GM23338 (cell line): ENCODE measurements around the gene POLR2L. TPM values are rescaled to one million over a fixed set of nuclear protein-coding genes. Genes with fewer than 3 reads are reported as not detected.

Experiments used
- ATAC-seq: fragments of 200-7000 bp; cut with Tn5 transposase; 3 replicates; pipeline ENCODE4 v1.9.1; 2020
- DNase-seq: peaks from one replicate; pipeline ENCODE4 v3.0.0-alpha.2; 2015; ENCODE audit warnings: low spot score
- H2AFZ ChIP-seq: fragments of 200-600 bp; sonication (generic); 2 replicates; pipeline ENCODE4 v1.8.0; 2016; ENCODE audit warnings: antibody characterized with exemption, mild to moderate bottlenecking, moderate library complexity
- H3F3A ChIP-seq: fragments of 200-600 bp; sonication (generic); replicated peaks from 2 replicates; pipeline ENCODE4 v1.8.0; 2017; ENCODE audit warnings: antibody characterized with exemption, mixed run types, low read depth
- H3K27ac ChIP-seq: fragments of 200-600 bp; sonication (generic); 2 replicates; pipeline ENCODE4 v1.6.1; 2016; ENCODE audit warnings: low read depth
- H3K27me3 ChIP-seq: fragments of 200-600 bp; sonication (generic); 2 replicates; pipeline ENCODE4 v1.8.0; 2016; ENCODE audit warnings: mild to moderate bottlenecking, mixed run types, moderate library complexity; ENCODE audit not compliant: insufficient read depth
- H3K36me3 ChIP-seq: fragments of 200-600 bp; sonication (generic); 2 replicates; pipeline ENCODE4 v1.8.0; 2016; ENCODE audit warnings: mild to moderate bottlenecking; ENCODE audit not compliant: insufficient read depth
- H3K4me1 ChIP-seq: fragments of 200-600 bp; sonication (generic); 2 replicates; pipeline ENCODE4 v1.8.0; 2016; ENCODE audit warnings: mild to moderate bottlenecking, moderate library complexity; ENCODE audit not compliant: insufficient read depth
- H3K4me2 ChIP-seq: fragments of 200-600 bp; sonication (generic); 2 replicates; pipeline ENCODE4 v1.7.1; 2017; ENCODE audit warnings: mixed run types
- H3K4me3 ChIP-seq: fragments of 200-600 bp; sonication (generic); 2 replicates; pipeline ENCODE4 v1.6.1; 2016; ENCODE audit warnings: mixed run types
- H3K79me2 ChIP-seq: fragments of 200-600 bp; sonication (generic); replicated peaks from 2 replicates; pipeline ENCODE4 v1.8.0; 2017; ENCODE audit warnings: mild to moderate bottlenecking; ENCODE audit not compliant: insufficient read depth
- H3K9me2 ChIP-seq: fragments of 200-600 bp; sonication (generic); 2 replicates; pipeline ENCODE4 v1.8.0; 2017; ENCODE audit not compliant: insufficient read depth
- H4K20me1 ChIP-seq: fragments of 200-600 bp; sonication (generic); replicated peaks from 2 replicates; pipeline ENCODE4 v1.8.0; 2017; ENCODE audit warnings: mild to moderate bottlenecking; ENCODE audit not compliant: insufficient read depth
- H3K27ac Mint-ChIP-seq: 2 replicates; pipeline ENCODE4 v1.8.0; 2020; ENCODE audit warnings: inconsistent platforms, mild to moderate bottlenecking, moderate library complexity, mixed read lengths
- H3K27me3 Mint-ChIP-seq: 3 replicates; pipeline ENCODE4 v1.8.0; 2022; ENCODE audit warnings: low read depth, mild to moderate bottlenecking, moderate library complexity, mixed read lengths, inconsistent platforms; ENCODE audit not compliant: insufficient read depth, poor library complexity
- H3K36me3 Mint-ChIP-seq: 3 replicates; pipeline ENCODE4 v1.8.0; 2021; ENCODE audit warnings: low read depth, mild to moderate bottlenecking, inconsistent platforms, moderate library complexity, mixed read lengths
- H3K4me1 Mint-ChIP-seq: 3 replicates; pipeline ENCODE4 v1.8.0; 2020; ENCODE audit warnings: mild to moderate bottlenecking, inconsistent platforms, mixed read lengths
- H3K4me3 Mint-ChIP-seq: 3 replicates; pipeline ENCODE4 v1.8.0; 2021; ENCODE audit warnings: moderate library complexity, mild to moderate bottlenecking, inconsistent platforms, mixed read lengths
- H3K9me3 Mint-ChIP-seq: 3 replicates; pipeline ENCODE4 v1.8.0; 2020; ENCODE audit warnings: moderate library complexity, mild to moderate bottlenecking, inconsistent platforms, mixed read lengths
- EZH2 ChIP-seq: fragments of 200-600 bp; sonication (generic); IDR thresholded peaks from one replicate; pipeline ENCODE4 v1.8.0; 2017; ENCODE audit warnings: antibody characterized with exemption, mild to moderate bottlenecking, low read depth; ENCODE audit not compliant: unreplicated experiment
- POLR2AphosphoS5 ChIP-seq: IDR thresholded peaks from 2 replicates; pipeline ENCODE4 v1.6.1; 2016; ENCODE audit warnings: antibody characterized with exemption, low read depth
- polyA plus RNA-seq: library from polyadenylated mRNA; unstranded; fragments of >200 nt; fragmentation: Nextera tagmentation; extraction: Ambion mirVana; gene quantifications from 2 replicates; pipeline ENCODE4 v1.2.1, GENCODE V29; 2016
- total RNA-seq: library from RNA; depleted of rRNA; stranded (reverse); fragments of >200 nt; shearing (Covaris generic); gene quantifications from 2 replicates; pipeline ENCODE4 v1.2.3, GENCODE V29; 2014
- TF ChIP-seq, protein P1 (sequence below): fragments of 250-450 bp; sonication (Bioruptor Pico); IDR thresholded peaks from 2 replicates; pipeline ENCODE4 v1.5.0; 2020; ENCODE audit warnings: mild to moderate bottlenecking, moderate library complexity
- TF ChIP-seq, protein P2 (sequence below): IDR thresholded peaks from 2 replicates; pipeline ENCODE4 v1.6.1; 2016; ENCODE audit warnings: antibody characterized with exemption

The POLR2L gene
- total and polyA plus RNA-seq, 2 experiments from 2014 or later = 32.2 to 369 TPM

DNA sequence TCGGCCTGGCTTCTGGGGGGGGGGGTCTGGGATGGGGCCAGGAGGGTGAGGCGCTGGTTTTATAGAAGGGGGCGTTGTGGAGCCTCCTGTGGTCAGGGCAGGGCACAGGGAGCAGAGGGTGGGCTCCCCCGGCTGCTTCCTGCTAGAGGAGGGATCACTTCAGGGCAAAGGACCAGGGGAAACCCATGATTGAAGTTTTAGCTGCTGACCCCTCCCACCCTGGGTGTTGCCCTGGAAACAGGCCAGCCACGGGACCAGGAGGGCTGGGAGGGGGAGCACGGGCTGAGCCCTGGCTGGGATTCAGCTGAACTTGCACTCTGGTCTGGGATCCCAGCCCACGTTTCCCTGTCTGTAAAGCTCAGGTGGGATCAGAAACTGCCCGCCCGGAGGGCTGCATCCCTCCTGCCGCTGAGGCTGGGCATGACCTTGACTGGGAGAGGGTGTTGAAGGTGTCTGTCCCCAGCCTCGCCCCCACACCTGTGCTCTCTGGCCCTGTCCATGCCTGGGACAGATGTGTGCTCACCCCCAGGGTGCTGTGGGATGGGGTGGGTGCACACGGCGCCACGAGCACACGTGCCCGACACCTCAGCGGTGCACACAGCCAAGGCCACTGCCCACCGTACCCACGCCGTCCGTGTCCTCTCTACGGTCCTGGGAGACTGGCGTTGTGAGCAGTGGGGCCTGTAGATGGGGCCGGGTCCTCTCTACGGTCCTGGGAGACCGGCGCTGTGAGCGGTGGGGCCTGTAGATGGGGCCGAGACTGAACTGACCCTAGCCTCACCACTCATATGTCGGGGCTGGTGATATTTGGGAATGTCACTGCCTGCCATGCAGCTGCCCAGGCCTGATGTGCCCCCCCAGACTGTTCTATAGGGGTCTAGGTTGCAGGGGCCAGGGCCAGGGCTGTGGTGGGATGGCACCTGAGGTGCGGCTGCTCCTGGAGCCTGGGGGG, 2.6 kb upstream of the POLR2L start:
- H3K4me1 ChIP-seq = peaks cover 32% of the 10 kb centered on the region

More for the DNA sequence above, 2.6 kb upstream of the POLR2L start:
- ATAC-seq (peak; percentile 28), DNase-seq (peak; percentile 94)
- Histone ChIP-seq H3K36me3 (peaks cover under 1% of the 10 kb centered on the region; the same call in 1 of the 2 replicates), H3K4me3 (peak overlapping the region; percentile 98), H3K79me2 (peaks cover 19% of the 10 kb centered on the region), H2AFZ (no peak overlapping the region), H3K9me2 (no peaks in the 10 kb centered on the region), H3K4me2 (peak overlapping the region; percentile 91), H3K27me3 (no peaks in the 10 kb centered on the region), H3F3A (peaks cover 11% of the 10 kb centered on the region; the same call in 1 of the 2 replicates), H3K27ac (peak overlapping the region; percentile 99), H4K20me1 (peaks cover 22% of the 10 kb centered on the region)
- Mint-ChIP-seq H3K4me3 (peak overlapping the region; percentile 88), H3K36me3 (peaks cover 14% of the 10 kb centered on the region), H3K4me1 (peaks cover 28% of the 10 kb centered on the region), H3K9me3 (no peaks in the 10 kb centered on the region), H3K27me3 (peaks cover 25% of the 10 kb centered on the region), H3K27ac (peak overlapping the region; percentile 93)
- TF ChIP-seq, protein P1, sequence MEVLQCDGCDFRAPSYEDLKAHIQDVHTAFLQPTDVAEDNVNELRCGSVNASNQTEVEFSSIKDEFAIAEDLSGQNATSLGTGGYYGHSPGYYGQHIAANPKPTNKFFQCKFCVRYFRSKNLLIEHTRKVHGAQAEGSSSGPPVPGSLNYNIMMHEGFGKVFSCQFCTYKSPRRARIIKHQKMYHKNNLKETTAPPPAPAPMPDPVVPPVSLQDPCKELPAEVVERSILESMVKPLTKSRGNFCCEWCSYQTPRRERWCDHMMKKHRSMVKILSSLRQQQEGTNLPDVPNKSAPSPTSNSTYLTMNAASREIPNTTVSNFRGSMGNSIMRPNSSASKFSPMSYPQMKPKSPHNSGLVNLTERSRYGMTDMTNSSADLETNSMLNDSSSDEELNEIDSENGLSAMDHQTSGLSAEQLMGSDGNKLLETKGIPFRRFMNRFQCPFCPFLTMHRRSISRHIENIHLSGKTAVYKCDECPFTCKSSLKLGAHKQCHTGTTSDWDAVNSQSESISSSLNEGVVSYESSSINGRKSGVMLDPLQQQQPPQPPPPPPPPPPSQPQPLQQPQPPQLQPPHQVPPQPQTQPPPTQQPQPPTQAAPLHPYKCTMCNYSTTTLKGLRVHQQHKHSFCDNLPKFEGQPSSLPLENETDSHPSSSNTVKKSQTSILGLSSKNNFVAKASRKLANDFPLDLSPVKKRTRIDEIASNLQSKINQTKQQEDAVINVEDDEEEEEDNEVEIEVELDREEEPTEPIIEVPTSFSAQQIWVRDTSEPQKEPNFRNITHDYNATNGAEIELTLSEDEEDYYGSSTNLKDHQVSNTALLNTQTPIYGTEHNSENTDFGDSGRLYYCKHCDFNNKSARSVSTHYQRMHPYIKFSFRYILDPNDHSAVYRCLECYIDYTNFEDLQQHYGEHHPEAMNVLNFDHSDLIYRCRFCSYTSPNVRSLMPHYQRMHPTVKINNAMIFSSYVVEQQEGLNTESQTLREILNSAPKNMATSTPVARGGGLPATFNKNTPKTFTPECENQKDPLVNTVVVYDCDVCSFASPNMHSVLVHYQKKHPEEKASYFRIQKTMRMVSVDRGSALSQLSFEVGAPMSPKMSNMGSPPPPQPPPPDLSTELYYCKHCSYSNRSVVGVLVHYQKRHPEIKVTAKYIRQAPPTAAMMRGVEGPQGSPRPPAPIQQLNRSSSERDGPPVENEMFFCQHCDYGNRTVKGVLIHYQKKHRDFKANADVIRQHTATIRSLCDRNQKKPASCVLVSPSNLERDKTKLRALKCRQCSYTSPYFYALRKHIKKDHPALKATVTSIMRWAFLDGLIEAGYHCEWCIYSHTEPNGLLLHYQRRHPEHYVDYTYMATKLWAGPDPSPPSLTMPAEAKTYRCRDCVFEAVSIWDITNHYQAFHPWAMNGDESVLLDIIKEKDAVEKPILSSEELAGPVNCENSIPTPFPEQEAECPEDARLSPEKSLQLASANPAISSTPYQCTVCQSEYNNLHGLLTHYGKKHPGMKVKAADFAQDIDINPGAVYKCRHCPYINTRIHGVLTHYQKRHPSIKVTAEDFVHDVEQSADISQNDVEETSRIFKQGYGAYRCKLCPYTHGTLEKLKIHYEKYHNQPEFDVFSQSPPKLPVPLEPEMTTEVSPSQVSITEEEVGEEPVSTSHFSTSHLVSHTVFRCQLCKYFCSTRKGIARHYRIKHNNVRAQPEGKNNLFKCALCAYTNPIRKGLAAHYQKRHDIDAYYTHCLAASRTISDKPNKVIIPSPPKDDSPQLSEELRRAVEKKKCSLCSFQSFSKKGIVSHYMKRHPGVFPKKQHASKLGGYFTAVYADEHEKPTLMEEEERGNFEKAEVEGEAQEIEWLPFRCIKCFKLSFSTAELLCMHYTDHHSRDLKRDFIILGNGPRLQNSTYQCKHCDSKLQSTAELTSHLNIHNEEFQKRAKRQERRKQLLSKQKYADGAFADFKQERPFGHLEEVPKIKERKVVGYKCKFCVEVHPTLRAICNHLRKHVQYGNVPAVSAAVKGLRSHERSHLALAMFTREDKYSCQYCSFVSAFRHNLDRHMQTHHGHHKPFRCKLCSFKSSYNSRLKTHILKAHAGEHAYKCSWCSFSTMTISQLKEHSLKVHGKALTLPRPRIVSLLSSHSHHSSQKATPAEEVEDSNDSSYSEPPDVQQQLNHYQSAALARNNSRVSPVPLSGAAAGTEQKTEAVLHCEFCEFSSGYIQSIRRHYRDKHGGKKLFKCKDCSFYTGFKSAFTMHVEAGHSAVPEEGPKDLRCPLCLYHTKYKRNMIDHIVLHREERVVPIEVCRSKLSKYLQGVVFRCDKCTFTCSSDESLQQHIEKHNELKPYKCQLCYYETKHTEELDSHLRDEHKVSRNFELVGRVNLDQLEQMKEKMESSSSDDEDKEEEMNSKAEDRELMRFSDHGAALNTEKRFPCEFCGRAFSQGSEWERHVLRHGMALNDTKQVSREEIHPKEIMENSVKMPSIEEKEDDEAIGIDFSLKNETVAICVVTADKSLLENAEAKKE (CRISPR knock-in tag) = no peak
- TF ChIP-seq, protein P2, sequence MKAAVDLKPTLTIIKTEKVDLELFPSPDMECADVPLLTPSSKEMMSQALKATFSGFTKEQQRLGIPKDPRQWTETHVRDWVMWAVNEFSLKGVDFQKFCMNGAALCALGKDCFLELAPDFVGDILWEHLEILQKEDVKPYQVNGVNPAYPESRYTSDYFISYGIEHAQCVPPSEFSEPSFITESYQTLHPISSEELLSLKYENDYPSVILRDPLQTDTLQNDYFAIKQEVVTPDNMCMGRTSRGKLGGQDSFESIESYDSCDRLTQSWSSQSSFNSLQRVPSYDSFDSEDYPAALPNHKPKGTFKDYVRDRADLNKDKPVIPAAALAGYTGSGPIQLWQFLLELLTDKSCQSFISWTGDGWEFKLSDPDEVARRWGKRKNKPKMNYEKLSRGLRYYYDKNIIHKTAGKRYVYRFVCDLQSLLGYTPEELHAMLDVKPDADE = no peak
- TF ChIP-seq EZH2 (no peak), POLR2AphosphoS5 (no peak)
